A673 (cell line): ENCODE results near the gene CLASP1. TPM values are rescaled to one million over a fixed set of nuclear protein-coding genes. Genes with fewer than 3 reads are reported as not detected.

Experiments
- BruUV-seq: library from RNA; stranded (reverse); fragments of 400-500 nt; replicated peaks from 2 replicates; lab custom pipeline; 2021; lab: Mats Ljungman, UMichigan
- CTCF ChIA-PET: fragments of 300-600 bp; sonication (Branson Sonifier 250); formaldehyde crosslinking; loops from one replicate; lab custom pipeline; 2022; ENCODE audit warnings: antibody characterized with exemption; lab: Charles Lee
- POLR2A ChIA-PET: fragments of 300-600 bp; sonication (Branson Sonifier 250); formaldehyde crosslinking; loops from one replicate; lab custom pipeline; 2022; ENCODE audit warnings: antibody characterized with exemption; ENCODE audit not compliant: low non-redundant PET; lab: Charles Lee
- DNase-seq: peaks from one replicate; pipeline ENCODE4 v3.0.0-alpha.2; 2015; ENCODE audit warnings: low spot score
- H3K27ac ChIP-seq: fragments of 200-600 bp; sonication (generic); 2 replicates; pipeline ENCODE4 v1.5.1; 2016; ENCODE audit warnings: mixed run types, low read depth, mild to moderate bottlenecking, mixed read lengths, antibody characterized with exemption, low read length; ENCODE audit not compliant: poor library complexity, severe bottlenecking
- H3K27me3 ChIP-seq: fragments of 200-600 bp; sonication (generic); replicated peaks from 2 replicates; pipeline ENCODE4 v1.6.1; 2017; ENCODE audit warnings: mixed run types, low read depth, mild to moderate bottlenecking, mixed read lengths, antibody characterized with exemption, low read length; ENCODE audit not compliant: insufficient read depth, poor library complexity
- H3K36me3 ChIP-seq: fragments of 200-600 bp; sonication (generic); 2 replicates; pipeline ENCODE4 v1.6.1; 2016; ENCODE audit warnings: mixed run types, mild to moderate bottlenecking, mixed read lengths, antibody characterized with exemption, low read length; ENCODE audit not compliant: insufficient read depth, poor library complexity, severe bottlenecking
- H3K4me1 ChIP-seq: fragments of 200-600 bp; sonication (generic); 2 replicates; pipeline ENCODE4 v1.6.1; 2017; ENCODE audit warnings: mixed run types, mild to moderate bottlenecking, mixed read lengths, antibody characterized with exemption, low read length; ENCODE audit not compliant: insufficient read depth, poor library complexity, severe bottlenecking
- H3K4me3 ChIP-seq: fragments of 200-600 bp; sonication (generic); 2 replicates; pipeline ENCODE4 v1.5.1; 2016; ENCODE audit warnings: low read depth, mixed run types, mild to moderate bottlenecking, mixed read lengths, low read length; ENCODE audit not compliant: poor library complexity, severe bottlenecking
- H3K9me3 ChIP-seq: fragments of 200-600 bp; sonication (generic); 2 replicates; pipeline ENCODE4 v1.6.1; 2016; ENCODE audit warnings: mixed run types, low read depth, mild to moderate bottlenecking, mixed read lengths, antibody characterized with exemption, low read length; ENCODE audit not compliant: poor library complexity, severe bottlenecking
- EZH2 ChIP-seq: fragments of 200-600 bp; sonication (generic); IDR thresholded peaks from 2 replicates; pipeline ENCODE4 v1.6.1; 2017; ENCODE audit warnings: borderline replicate concordance, low read depth, mild to moderate bottlenecking, mixed read lengths, antibody characterized with exemption, low read length; ENCODE audit not compliant: poor library complexity, severe bottlenecking
- intact Hi-C: fragments of 100-400 bp; cut with micrococcal nuclease; formaldehyde crosslinking; loops from one replicate; pipeline ENCODE4 v1.10.0; 2022; ENCODE audit not compliant: unreplicated experiment
- total RNA-seq: library from RNA; stranded (reverse); gene quantifications from 2 replicates; pipeline ENCODE4 v1.2.3, GENCODE V29; 2021
- TF ChIP-seq, protein P1 (sequence below): fragments of 300-800, 200-600 bp; sonication (generic); conservative IDR thresholded peaks from 2 replicates; pipeline ENCODE4 v1.5.1; 2017; ENCODE audit warnings: low read depth, mild to moderate bottlenecking, antibody characterized with exemption, low read length, moderate library complexity, mixed read lengths

CLASP1 gene
- total RNA-seq, 1 experiment from 2014 or later = 69.1 TPM

DNA sequence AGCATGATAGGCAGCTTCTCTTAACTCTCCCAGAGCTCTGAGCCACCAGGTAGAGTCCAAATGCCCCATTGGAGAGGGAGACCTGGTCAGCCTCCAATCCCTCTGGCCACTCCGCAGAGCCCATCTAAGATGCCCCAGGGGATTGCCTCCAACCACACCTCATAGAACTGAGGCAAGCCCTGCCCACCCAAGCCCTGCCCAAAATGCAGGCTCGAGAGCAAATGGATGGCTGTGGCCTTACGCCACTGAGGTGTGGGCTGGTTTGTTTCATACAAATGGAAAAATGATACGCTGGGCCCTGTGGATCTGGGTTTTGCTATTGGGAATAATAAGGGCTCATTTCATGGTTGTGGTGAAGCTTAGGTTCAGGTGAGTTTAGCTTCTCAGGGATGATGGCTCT lies 361.3 kb downstream of the CLASP1 start:
- Histone ChIP-seq H3K36me3 (no peaks in the 10 kb centered on the region), H3K27me3 (peaks cover 36% of the 10 kb centered on the region), H3K4me3 (no peak overlapping the region), H3K27ac (no peak overlapping the region), H3K9me3 (no peaks in the 10 kb centered on the region), H3K4me1 (no peaks in the 10 kb centered on the region)
- no TSS peak for BruUV-seq
- intact Hi-C loops = no loop called here
- POLR2A ChIA-PET = no interaction called here
- CTCF ChIA-PET = no interaction called here
- no peak for DNase-seq
- TF ChIP-seq EZH2 = no peak
- TF ChIP-seq, protein P1, sequence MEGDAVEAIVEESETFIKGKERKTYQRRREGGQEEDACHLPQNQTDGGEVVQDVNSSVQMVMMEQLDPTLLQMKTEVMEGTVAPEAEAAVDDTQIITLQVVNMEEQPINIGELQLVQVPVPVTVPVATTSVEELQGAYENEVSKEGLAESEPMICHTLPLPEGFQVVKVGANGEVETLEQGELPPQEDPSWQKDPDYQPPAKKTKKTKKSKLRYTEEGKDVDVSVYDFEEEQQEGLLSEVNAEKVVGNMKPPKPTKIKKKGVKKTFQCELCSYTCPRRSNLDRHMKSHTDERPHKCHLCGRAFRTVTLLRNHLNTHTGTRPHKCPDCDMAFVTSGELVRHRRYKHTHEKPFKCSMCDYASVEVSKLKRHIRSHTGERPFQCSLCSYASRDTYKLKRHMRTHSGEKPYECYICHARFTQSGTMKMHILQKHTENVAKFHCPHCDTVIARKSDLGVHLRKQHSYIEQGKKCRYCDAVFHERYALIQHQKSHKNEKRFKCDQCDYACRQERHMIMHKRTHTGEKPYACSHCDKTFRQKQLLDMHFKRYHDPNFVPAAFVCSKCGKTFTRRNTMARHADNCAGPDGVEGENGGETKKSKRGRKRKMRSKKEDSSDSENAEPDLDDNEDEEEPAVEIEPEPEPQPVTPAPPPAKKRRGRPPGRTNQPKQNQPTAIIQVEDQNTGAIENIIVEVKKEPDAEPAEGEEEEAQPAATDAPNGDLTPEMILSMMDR = no peak

Other genes starting within 250 kb of the CLASP1 start
- gene RNU4ATAC, start 118.6 kb downstream of the CLASP1 start, total RNA-seq = not detected in 2 replicates
- gene NIFK, start 87.4 kb upstream of the CLASP1 start, total RNA-seq = 84.2 and 97.4 TPM in 2 replicates
- 110 and 112 TPM in 2 replicates for gene TSN, start 106.2 kb upstream of the CLASP1 start, total RNA-seq